Thymus (tissue), 14 donors: ENCODE measurements around the gene CKB. TPM values are rescaled to one million over a fixed set of nuclear protein-coding genes. Genes with fewer than 3 reads are reported as not detected.

ENCODE experiments used
- DNase-seq, 9 donors: peaks; one replicate each; pipeline ENCODE4 v3.0.0-alpha.2; 2013; ENCODE audit warnings: low spot score in 9 of 9, low read depth in 6 of 9, missing footprints in 1 of 9
- H3K27ac ChIP-seq, 2 donors: one replicate each; pipeline ENCODE4 v1.5.1; 2013; ENCODE audit warnings: control low read depth in 1 of 2, low read depth in 1 of 2, low read length in 1 of 2, mild to moderate bottlenecking in 1 of 2, moderate library complexity in 1 of 2
- H3K27me3 ChIP-seq, 2 donors: one replicate each; pipeline ENCODE4 v1.5.1; 2013; ENCODE audit warnings: low read length in 1 of 2; ENCODE audit not compliant: control insufficient read depth in 2 of 2, insufficient read depth in 1 of 2
- H3K36me3 ChIP-seq, 2 donors: one replicate each; pipeline ENCODE4 v1.5.1; 2013; ENCODE audit warnings: low read length in 1 of 2, mild to moderate bottlenecking in 1 of 2, moderate library complexity in 1 of 2; ENCODE audit not compliant: control insufficient read depth in 2 of 2, insufficient read depth in 2 of 2
- H3K4me1 ChIP-seq, 2 donors: one replicate each; pipeline ENCODE4 v1.5.1; 2013; ENCODE audit warnings: low read length in 2 of 2; ENCODE audit not compliant: control insufficient read depth in 2 of 2, insufficient read depth in 2 of 2
- H3K4me3 ChIP-seq, 2 donors: one replicate each; pipeline ENCODE4 v1.5.1; 2013; ENCODE audit warnings: low read length in 2 of 2, control low read depth in 1 of 2, mild to moderate bottlenecking in 1 of 2
- H3K9me3 ChIP-seq, 2 donors: one replicate each; pipeline ENCODE4 v1.5.1; 2013; ENCODE audit warnings: low read length in 1 of 2, mild to moderate bottlenecking in 1 of 2; ENCODE audit not compliant: control insufficient read depth in 2 of 2, insufficient read depth in 1 of 2
- WGBS: extraction: QIAGEN DNeasy Blood & Tissue Kit; methylation state at CpG from one replicate; pipeline ENCODE4 v1.1.7; 2013; 5-methylcytosine and 5-hydroxymethylcytosine counted together
- long read RNA-seq, 10 donors: transcript quantifications; one replicate each; lab custom pipeline, GENCODE V29; 2026
- polyA plus RNA-seq: library from polyadenylated mRNA; stranded (reverse); fragments of 200-250 nt; gene quantifications from one replicate; pipeline ENCODE4 v1.2.3, GENCODE V29; 2013
- total RNA-seq: library from RNA; stranded (reverse); fragments of 120-200 nt; gene quantifications from one replicate; pipeline ENCODE4 v1.2.4, GENCODE V29; 2013
- donor health status: healthy.

CKB gene
- total RNA-seq, result 8.6 TPM
- polyA plus RNA-seq, result 37.9 TPM
- long read RNA-seq, donor 1, partial matches to known transcripts, result 0 of 2 reads
- long read RNA-seq, donor 1, other reads (novel, unspliced or antisense), result 0 of 2 reads
- long read RNA-seq, donor 2, result 0 reads
- long read RNA-seq, donor 3, transcript CKB-201 (8 exons, 1,709 nt), result major isoform, 5 of 5 reads
- long read RNA-seq, donor 3, partial matches to known transcripts, result 0 of 5 reads
- long read RNA-seq, donor 3, other reads (novel, unspliced or antisense), result 0 of 5 reads
- long read RNA-seq, donor 4, partial matches to known transcripts, result 0 of 4 reads
- long read RNA-seq, donor 4, other reads (novel, unspliced or antisense), result 0 of 4 reads
- long read RNA-seq, donor 5, transcript CKB-201 (8 exons, 1,709 nt), result major isoform, 17 of 26 reads
- long read RNA-seq, donor 5, partial matches to known transcripts, result 0 of 26 reads
- long read RNA-seq, donor 5, other reads (novel, unspliced or antisense), result 0 of 26 reads
- long read RNA-seq, donor 6, partial matches to known transcripts, result 0 of 4 reads
- long read RNA-seq, donor 6, other reads (novel, unspliced or antisense), result 0 of 4 reads
- long read RNA-seq, donor 7, partial matches to known transcripts, result 0 of 7 reads
- long read RNA-seq, donor 7, other reads (novel, unspliced or antisense), result 0 of 7 reads
- long read RNA-seq, donor 8, partial matches to known transcripts, result 0 of 5 reads
- long read RNA-seq, donor 8, other reads (novel, unspliced or antisense), result 0 of 5 reads
- long read RNA-seq, donor 9, partial matches to known transcripts, result 0 of 3 reads
- long read RNA-seq, donor 9, other reads (novel, unspliced or antisense), result 0 of 3 reads
- long read RNA-seq, donor 10, partial matches to known transcripts, result 0 of 4 reads
- long read RNA-seq, donor 10, other reads (novel, unspliced or antisense), result 0 of 4 reads

- peaks cover 1 to 3% of the 10 kb centered on the region in 2 donors for H3K9me3 ChIP-seq
- H3K4me1 ChIP-seq, result peaks cover 10 to 27% of the 10 kb centered on the region in 2 donors
- no peak for DNase-seq
- H3K27ac ChIP-seq, result no peak within 1 kb of the TSS
- WGBS, result 8% methylated on average over 107 of the region's 107 CpGs
- no peaks in the 10 kb centered on the region for H3K36me3 ChIP-seq
- H3K4me3 ChIP-seq, result peak within 1 kb of the TSS in 1 of 2 donors; percentile 58
- H3K27me3 ChIP-seq, result peaks cover 41 to 85% of the 10 kb centered on the region in 2 donors
Measured at GRCh38 chr14:103522649-103523574, at the start of gene CKB. TSS of gene CKB (minus strand) at chr14:103522830. CDS start at chr14:103522493, 337 bp downstream.

GRCh38 chr14:103569408-103569807 is 46.8 kb upstream of the CKB start:
- 96% methylated on average over 11 of the region's 11 CpGs for WGBS
- no peak overlapping the region for H3K4me3 ChIP-seq
- DNase-seq, result no peak
- no peaks in the 10 kb centered on the region for H3K27me3 ChIP-seq
- peaks cover 6 to 10% of the 10 kb centered on the region in 2 donors for H3K36me3 ChIP-seq
- H3K27ac ChIP-seq, result no peak overlapping the region
- H3K9me3 ChIP-seq, result no peaks in the 10 kb centered on the region
- H3K4me1 ChIP-seq, result no peaks in the 10 kb centered on the region

GRCh38 chr14:103568952-103569351 is 46.3 kb upstream of the CKB start:
- Histone ChIP-seq H3K9me3 (no peaks in the 10 kb centered on the region), H3K27ac (no peak overlapping the region), H3K4me3 (no peak overlapping the region), H3K27me3 (no peaks in the 10 kb centered on the region), H3K4me1 (peaks cover 0 to under 1% of the 10 kb centered on the region in 2 donors), H3K36me3 (peaks cover 3 to 6% of the 10 kb centered on the region in 2 donors)
- WGBS, result 96% methylated on average over 8 of the region's 8 CpGs
- no peak for DNase-seq

GRCh38 chr14:103563844-103564505 is 41.3 kb upstream of the CKB start:
- Histone ChIP-seq H3K9me3 (no peaks in the 10 kb centered on the region), H3K27me3 (no peaks in the 10 kb centered on the region), H3K4me3 (peak overlapping the region; percentile 93), H3K27ac (no peak overlapping the region), H3K36me3 (peaks cover 6 to 19% of the 10 kb centered on the region in 2 donors), H3K4me1 (peaks cover 9 to 18% of the 10 kb centered on the region in 2 donors)
- 87% methylated on average over 21 of the region's 21 CpGs for WGBS
- no peak for DNase-seq

- no peaks in the 10 kb centered on the region for H3K27me3 ChIP-seq
- no peaks in the 10 kb centered on the region for H3K9me3 ChIP-seq
- peak in 1 of 9 donors; percentile 10 for DNase-seq
- peaks cover 12 to 25% of the 10 kb centered on the region in 2 donors for H3K36me3 ChIP-seq
- H3K4me3 ChIP-seq, result peak overlapping the region; percentile 93
- H3K4me1 ChIP-seq, result peaks cover 9 to 18% of the 10 kb centered on the region in 2 donors
- 2% methylated on average over 22 of the region's 22 CpGs for WGBS
- peak overlapping the region; percentile 55 to 99 for H3K27ac ChIP-seq
Measured at GRCh38 chr14:103563226-103563620, 40.6 kb upstream of the CKB start.

GRCh38 chr14:103562429-103563225 is 40.0 kb upstream of the CKB start, which contains the start of the genes BAG5 and COA8:
TSS of gene BAG5 (minus strand) at chr14:103562657. CDS start at chr14:103561164, 1,493 bp downstream.
TSS of gene COA8 (plus strand) at chr14:103562960. CDS start at chr14:103563002, 42 bp downstream.
- Histone ChIP-seq H3K4me1 (peaks cover 9 to 18% of the 10 kb centered on the region in 2 donors), H3K9me3 (no peaks in the 10 kb centered on the region), H3K4me3 (peak within 1 kb of the TSS; percentile 93), H3K27me3 (no peaks in the 10 kb centered on the region), H3K27ac (peak within 1 kb of the TSS; percentile 74 to 99), H3K36me3 (peaks cover 12 to 29% of the 10 kb centered on the region in 2 donors)
- WGBS, result under 1% methylated on average over 109 of the region's 109 CpGs
- DNase-seq, result peak; percentile 67 to 90 (median 79)

- peak in 1 of 9 donors; percentile 8 for DNase-seq
- Histone ChIP-seq H3K9me3 (no peaks in the 10 kb centered on the region), H3K4me1 (peaks cover 9 to 18% of the 10 kb centered on the region in 2 donors), H3K27me3 (no peaks in the 10 kb centered on the region), H3K4me3 (peak overlapping the region; percentile 83 to 93), H3K36me3 (peaks cover 12 to 32% of the 10 kb centered on the region in 2 donors), H3K27ac (peak overlapping the region; percentile 74 to 99)
- under 1% methylated on average over 25 of the region's 25 CpGs for WGBS
Measured at GRCh38 chr14:103562179-103562428, 39.5 kb upstream of the CKB start.
